Right atrium auricular region (tissue), 2 donors: ENCODE results near the gene DNAH7. TPM values are rescaled to one million over a fixed set of nuclear protein-coding genes. Genes with fewer than 3 reads are reported as not detected.

Source experiments
- DNase-seq: peaks from one replicate; pipeline ENCODE4 v3.0.0-alpha.2; 2019; ENCODE audit warnings: low spot score
- H3K27ac ChIP-seq, 2 donors: fragments of 200-600 bp; sonication (generic); 1 replicate in 1 of 2; 2 replicates in 1 of 2; pipeline ENCODE4 v1.5.1; 2016 to 2019
- H3K27me3 ChIP-seq, 2 donors: fragments of 200-600 bp; sonication (generic); one replicate each; pipeline versions ENCODE4 v1.5.1 to v1.6.0; 2017 to 2019
- H3K36me3 ChIP-seq: fragments of 200-600 bp; sonication (generic); one replicate; pipeline ENCODE4 v1.5.1; 2016
- H3K4me1 ChIP-seq, 2 donors: fragments of 200-600 bp; sonication (generic); one replicate each; pipeline versions ENCODE4 v1.5.1 to v1.6.0; 2017 to 2019
- H3K4me3 ChIP-seq, 2 donors: fragments of 200-600 bp; sonication (generic); 1 replicate in 1 of 2; 2 replicates in 1 of 2; pipeline ENCODE4 v1.5.1; 2017 to 2019; ENCODE audit warnings: mild to moderate bottlenecking in 1 of 2, moderate library complexity in 1 of 2
- H3K9me3 ChIP-seq, 2 donors: fragments of 200-600 bp; sonication (generic); one replicate each; pipeline ENCODE4 v1.5.1; 2019
- CTCF ChIP-seq, 2 donors: fragments of 200-600 bp; sonication (generic); IDR thresholded peaks; one replicate each; pipeline ENCODE4 v1.5.1; 2019; ENCODE audit warnings: antibody characterized with exemption in 2 of 2
- total RNA-seq, 2 donors: library from RNA; depleted of rRNA; stranded (reverse); fragments of >200 nt; gene quantifications; one replicate each; pipeline ENCODE4 v1.1.0, GENCODE V29; 2016

DNAH7 gene
- total RNA-seq, 2 donors from 2014 or later: 0.16 to 0.52 TPM

GRCh38 chr2:196076778-196077568 lies 8.3 kb upstream of the DNAH7 start:
- H3K9me3 ChIP-seq: no peaks in the 10 kb centered on the region
- no peak overlapping the region for H3K27ac ChIP-seq
- TF ChIP-seq CTCF (IDR thresholded peaks at IDR 0.05): no peak
- H3K4me1 ChIP-seq: peaks cover 0 to 6% of the 10 kb centered on the region in 2 donors
- H3K4me3 ChIP-seq: no peak overlapping the region
- H3K27me3 ChIP-seq: no peaks in the 10 kb centered on the region
- no peak for DNase-seq
- H3K36me3 ChIP-seq: no peaks in the 10 kb centered on the region

- Histone ChIP-seq H3K9me3 (no peaks in the 10 kb centered on the region), H3K27ac (no peak overlapping the region), H3K36me3 (no peaks in the 10 kb centered on the region), H3K4me3 (no peak overlapping the region), H3K4me1 (peaks cover 0 to 6% of the 10 kb centered on the region in 2 donors), H3K27me3 (no peaks in the 10 kb centered on the region)
- no peak for TF ChIP-seq CTCF (IDR thresholded peaks at IDR 0.05)
- no peak for DNase-seq
Observed at GRCh38 chr2:196075196-196075595, 6.6 kb upstream of the DNAH7 start.

GRCh38 chr2:196074631-196075030 lies 6.0 kb upstream of the DNAH7 start:
- no peak for TF ChIP-seq CTCF (IDR thresholded peaks at IDR 0.05)
- DNase-seq: no peak
- Histone ChIP-seq H3K36me3 (no peaks in the 10 kb centered on the region), H3K4me3 (no peak overlapping the region), H3K4me1 (peaks cover 0 to 6% of the 10 kb centered on the region in 2 donors), H3K27me3 (no peaks in the 10 kb centered on the region), H3K9me3 (no peaks in the 10 kb centered on the region), H3K27ac (no peak overlapping the region)

- no peaks in the 10 kb centered on the region for H3K36me3 ChIP-seq
- H3K27ac ChIP-seq: no peak overlapping the region
- H3K27me3 ChIP-seq: no peaks in the 10 kb centered on the region
- H3K4me1 ChIP-seq: peaks cover 0 to 2% of the 10 kb centered on the region in 2 donors
- H3K9me3 ChIP-seq: no peaks in the 10 kb centered on the region
- TF ChIP-seq CTCF (IDR thresholded peaks at IDR 0.05): no peak
- H3K4me3 ChIP-seq: no peak overlapping the region
- no peak for DNase-seq
Observed at GRCh38 chr2:196073521-196073920, 4.9 kb upstream of the DNAH7 start.

GRCh38 chr2:196067088-196067382 lies 1.6 kb downstream of the DNAH7 start:
- Histone ChIP-seq H3K27ac (no peak overlapping the region), H3K9me3 (no peaks in the 10 kb centered on the region)

More at GRCh38 chr2:196067088-196067382, 1.6 kb downstream of the DNAH7 start:
- Histone ChIP-seq H3K27me3 (no peaks in the 10 kb centered on the region), H3K36me3 (no peaks in the 10 kb centered on the region), H3K4me1 (peaks cover 0 to 7% of the 10 kb centered on the region in 2 donors), H3K4me3 (no peak overlapping the region)
- DNase-seq: no peak
- TF ChIP-seq CTCF (IDR thresholded peaks at IDR 0.05): no peak
